ENCODE data around the gene CBFA2T3. TPM values are rescaled to one million over a fixed set of nuclear protein-coding genes. Genes with fewer than 3 reads are reported as not detected.

Gene CBFA2T3
- total and polyA plus RNA-seq, 9 donors = 0.53 to 2.8 (median 1.2) TPM; not detected in 1

GRCh38 chr16:88911136-88911945 lies 65.7 kb downstream of the CBFA2T3 start:
- DNase-seq = no peak
- intact Hi-C loops (cut with DNase I) = no loop called here
- H3K27ac ChIP-seq = no peak overlapping the region
- no peaks in the 10 kb centered on the region for H3K9me3 ChIP-seq
- H3K36me3 ChIP-seq = no peaks in the 10 kb centered on the region
- no peak for TF ChIP-seq EP300 (IDR thresholded peaks at IDR 0.05)
- TF ChIP-seq CTCF (IDR thresholded peaks at IDR 0.05) = no peak
- TF ChIP-seq POLR2A (IDR thresholded peaks at IDR 0.05) = no peak
- no peak overlapping the region for H3K4me3 ChIP-seq
- 59 to 71% (median 65%) methylated on average over 36 of the region's 36 CpGs for WGBS, 3 donors
- H3K4me1 ChIP-seq (ENCODE audit: insufficient read depth) = no peaks in the 10 kb centered on the region
- no peaks in the 10 kb centered on the region for H3K27me3 ChIP-seq

- 57 to 60% (median 57%) methylated on average over 23 to 26 of the region's 26 CpGs for WGBS, 3 donors
- Histone ChIP-seq H3K4me1 (ENCODE audit: insufficient read depth) (no peaks in the 10 kb centered on the region), H3K4me3 (no peak overlapping the region), H3K27me3 (no peaks in the 10 kb centered on the region), H3K27ac (no peak overlapping the region), H3K36me3 (no peaks in the 10 kb centered on the region), H3K9me3 (no peaks in the 10 kb centered on the region)
- intact Hi-C loops (cut with DNase I) = no loop called here
- DNase-seq = no peak
- no peak for TF ChIP-seq POLR2A (IDR thresholded peaks at IDR 0.05)
- no peak for TF ChIP-seq CTCF (IDR thresholded peaks at IDR 0.05)
- TF ChIP-seq EP300 (IDR thresholded peaks at IDR 0.05) = no peak
Observed at GRCh38 chr16:88910284-88911135, 66.5 kb downstream of the CBFA2T3 start.

- no peaks in the 10 kb centered on the region for H3K36me3 ChIP-seq
- no peak for DNase-seq
- H3K4me1 ChIP-seq (ENCODE audit: insufficient read depth) = no peaks in the 10 kb centered on the region
- 53 to 57% (median 54%) methylated on average over 43 to 44 of the region's 44 CpGs for WGBS, 3 donors
- no peaks in the 10 kb centered on the region for H3K27me3 ChIP-seq
- no peak overlapping the region for H3K4me3 ChIP-seq
- no peaks in the 10 kb centered on the region for H3K9me3 ChIP-seq
- TF ChIP-seq CTCF (IDR thresholded peaks at IDR 0.05) = no peak
- no peak for TF ChIP-seq EP300 (IDR thresholded peaks at IDR 0.05)
- TF ChIP-seq POLR2A (IDR thresholded peaks at IDR 0.05) = no peak
- intact Hi-C loops (cut with DNase I) = no loop called here
- no peak overlapping the region for H3K27ac ChIP-seq
Observed at GRCh38 chr16:88909431-88910210, 67.4 kb downstream of the CBFA2T3 start.

DNA sequence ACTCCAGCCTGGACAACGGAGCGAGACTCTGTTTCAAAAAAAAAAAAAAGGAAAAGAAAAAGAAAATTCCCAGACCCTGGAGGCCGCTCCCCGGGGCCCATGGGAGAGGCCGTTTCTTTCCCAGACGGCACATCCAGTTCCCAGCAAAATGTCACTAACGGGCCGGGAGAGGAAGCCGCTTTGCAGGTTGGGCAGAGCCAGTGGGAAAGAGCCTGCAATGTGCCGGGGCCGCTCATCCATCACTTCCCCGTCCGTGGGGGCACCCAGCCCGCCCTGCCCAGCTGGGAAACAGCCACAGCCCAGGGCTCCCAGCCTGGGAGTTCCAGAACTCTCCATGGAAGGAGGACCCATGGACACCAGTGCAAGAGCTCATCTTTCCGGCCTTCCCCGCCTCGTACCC lies 68.7 kb downstream of the CBFA2T3 start:
- no peak for DNase-seq
- Histone ChIP-seq H3K4me1 (ENCODE audit: insufficient read depth) (no peaks in the 10 kb centered on the region), H3K27ac (no peak overlapping the region), H3K9me3 (no peaks in the 10 kb centered on the region), H3K4me3 (no peak overlapping the region), H3K27me3 (no peaks in the 10 kb centered on the region), H3K36me3 (no peaks in the 10 kb centered on the region)
- 79 to 80% (median 80%) methylated on average over 17 of the region's 17 CpGs for WGBS, 3 donors
- intact Hi-C loops (cut with DNase I) = no loop called here
- TF ChIP-seq EP300 (IDR thresholded peaks at IDR 0.05) (no peak), CTCF (IDR thresholded peaks at IDR 0.05) (no peak), POLR2A (IDR thresholded peaks at IDR 0.05) (no peak)
